ENCODE data around the gene HNF4A.

HNF4A gene

GRCh38 chr20:44310664-44311639 lies 44.5 kb upstream of the HNF4A start, which contains the start of gene FITM2 (continued):
- TF ChIP-seq EGR2 (tag by site-specific recombination; IDR thresholded peaks at IDR 0.05; ENCODE audit: low read depth) (peak; percentile 62; the same call in 1 of the 2 replicates), ZNF366 (tag by site-specific recombination; conservative IDR thresholded peaks at IDR 0.05) (peak; percentile 65; the same call in 1 of the 2 replicates), ZNF707 (tag by site-specific recombination; IDR thresholded peaks at IDR 0.05) (no peak), ZBTB26 (tag by site-specific recombination; optimal IDR thresholded peaks at IDR 0.05) (peak; percentile 96), ZBTB17 (tag by site-specific recombination; IDR thresholded peaks at IDR 0.05) (peak; percentile 97), SP3 (tag by site-specific recombination; IDR thresholded peaks at IDR 0.05) (peak; percentile 61; the same call in 1 of the 2 replicates), GLIS2 (tag by site-specific recombination; IDR thresholded peaks at IDR 0.05) (peak; percentile 40), KLF7 (tag by site-specific recombination; IDR thresholded peaks at IDR 0.05; ENCODE audit: borderline replicate concordance) (no peak), HIC1 (tag by site-specific recombination; IDR thresholded peaks at IDR 0.05) (peak; percentile 58; the same call in 1 of the 2 replicates), ZNF133 (tag by site-specific recombination; IDR thresholded peaks at IDR 0.05) (no peak), ZNF24 (tag by site-specific recombination; IDR thresholded peaks at IDR 0.05) (peak; percentile 74), ZNF341 (tag by site-specific recombination; IDR thresholded peaks at IDR 0.05; ENCODE audit: low read depth) (peak; percentile 62), ZBTB44 (tag by site-specific recombination; IDR thresholded peaks at IDR 0.05) (no peak), ZNF248 (tag by site-specific recombination; IDR thresholded peaks at IDR 0.05) (no peak), MEIS1 (CRISPR knock-in tag; IDR thresholded peaks at IDR 0.05; ENCODE audit: borderline replicate concordance) (no peak), GLIS1 (tag by site-specific recombination; IDR thresholded peaks at IDR 0.05) (peak; percentile 39; the same call in 1 of the 2 replicates), SP7 (tag by site-specific recombination; IDR thresholded peaks at IDR 0.05) (peak; percentile 90), ZNF132 (tag by site-specific recombination; IDR thresholded peaks at IDR 0.05; ENCODE audit: borderline replicate concordance) (no peak), ZNF658 (tag by site-specific recombination; IDR thresholded peaks at IDR 0.05) (no peak)
- TF ChIP-seq, protein P1, sequence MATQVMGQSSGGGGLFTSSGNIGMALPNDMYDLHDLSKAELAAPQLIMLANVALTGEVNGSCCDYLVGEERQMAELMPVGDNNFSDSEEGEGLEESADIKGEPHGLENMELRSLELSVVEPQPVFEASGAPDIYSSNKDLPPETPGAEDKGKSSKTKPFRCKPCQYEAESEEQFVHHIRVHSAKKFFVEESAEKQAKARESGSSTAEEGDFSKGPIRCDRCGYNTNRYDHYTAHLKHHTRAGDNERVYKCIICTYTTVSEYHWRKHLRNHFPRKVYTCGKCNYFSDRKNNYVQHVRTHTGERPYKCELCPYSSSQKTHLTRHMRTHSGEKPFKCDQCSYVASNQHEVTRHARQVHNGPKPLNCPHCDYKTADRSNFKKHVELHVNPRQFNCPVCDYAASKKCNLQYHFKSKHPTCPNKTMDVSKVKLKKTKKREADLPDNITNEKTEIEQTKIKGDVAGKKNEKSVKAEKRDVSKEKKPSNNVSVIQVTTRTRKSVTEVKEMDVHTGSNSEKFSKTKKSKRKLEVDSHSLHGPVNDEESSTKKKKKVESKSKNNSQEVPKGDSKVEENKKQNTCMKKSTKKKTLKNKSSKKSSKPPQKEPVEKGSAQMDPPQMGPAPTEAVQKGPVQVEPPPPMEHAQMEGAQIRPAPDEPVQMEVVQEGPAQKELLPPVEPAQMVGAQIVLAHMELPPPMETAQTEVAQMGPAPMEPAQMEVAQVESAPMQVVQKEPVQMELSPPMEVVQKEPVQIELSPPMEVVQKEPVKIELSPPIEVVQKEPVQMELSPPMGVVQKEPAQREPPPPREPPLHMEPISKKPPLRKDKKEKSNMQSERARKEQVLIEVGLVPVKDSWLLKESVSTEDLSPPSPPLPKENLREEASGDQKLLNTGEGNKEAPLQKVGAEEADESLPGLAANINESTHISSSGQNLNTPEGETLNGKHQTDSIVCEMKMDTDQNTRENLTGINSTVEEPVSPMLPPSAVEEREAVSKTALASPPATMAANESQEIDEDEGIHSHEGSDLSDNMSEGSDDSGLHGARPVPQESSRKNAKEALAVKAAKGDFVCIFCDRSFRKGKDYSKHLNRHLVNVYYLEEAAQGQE (tag by site-specific recombination; IDR thresholded peaks at IDR 0.05), result peak; percentile 61; the same call in 1 of the 2 replicates
- TF ChIP-seq, protein P2, sequence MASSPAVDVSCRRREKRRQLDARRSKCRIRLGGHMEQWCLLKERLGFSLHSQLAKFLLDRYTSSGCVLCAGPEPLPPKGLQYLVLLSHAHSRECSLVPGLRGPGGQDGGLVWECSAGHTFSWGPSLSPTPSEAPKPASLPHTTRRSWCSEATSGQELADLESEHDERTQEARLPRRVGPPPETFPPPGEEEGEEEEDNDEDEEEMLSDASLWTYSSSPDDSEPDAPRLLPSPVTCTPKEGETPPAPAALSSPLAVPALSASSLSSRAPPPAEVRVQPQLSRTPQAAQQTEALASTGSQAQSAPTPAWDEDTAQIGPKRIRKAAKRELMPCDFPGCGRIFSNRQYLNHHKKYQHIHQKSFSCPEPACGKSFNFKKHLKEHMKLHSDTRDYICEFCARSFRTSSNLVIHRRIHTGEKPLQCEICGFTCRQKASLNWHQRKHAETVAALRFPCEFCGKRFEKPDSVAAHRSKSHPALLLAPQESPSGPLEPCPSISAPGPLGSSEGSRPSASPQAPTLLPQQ (tag by site-specific recombination; IDR thresholded peaks at IDR 0.05), result peak; percentile 86
- TF ChIP-seq, protein P3, sequence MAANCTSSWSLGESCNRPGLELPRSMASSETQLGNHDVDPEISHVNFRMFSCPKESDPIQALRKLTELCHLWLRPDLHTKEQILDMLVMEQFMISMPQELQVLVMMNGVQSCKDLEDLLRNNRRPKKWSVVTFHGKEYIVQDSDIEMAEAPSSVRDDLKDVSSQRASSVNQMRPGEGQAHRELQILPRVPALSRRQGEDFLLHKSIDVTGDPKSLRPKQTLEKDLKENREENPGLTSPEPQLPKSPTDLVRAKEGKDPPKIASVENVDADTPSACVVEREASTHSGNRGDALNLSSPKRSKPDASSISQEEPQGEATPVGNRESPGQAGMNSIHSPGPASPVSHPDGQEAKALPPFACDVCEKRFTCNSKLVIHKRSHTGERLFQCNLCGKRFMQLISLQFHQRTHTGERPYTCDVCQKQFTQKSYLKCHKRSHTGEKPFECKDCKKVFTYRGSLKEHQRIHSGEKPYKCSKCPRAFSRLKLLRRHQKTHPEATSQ (tag by site-specific recombination; IDR thresholded peaks at IDR 0.05), result peak; percentile 88; the same call in 1 of the 2 replicates
- TF ChIP-seq, protein P4, sequence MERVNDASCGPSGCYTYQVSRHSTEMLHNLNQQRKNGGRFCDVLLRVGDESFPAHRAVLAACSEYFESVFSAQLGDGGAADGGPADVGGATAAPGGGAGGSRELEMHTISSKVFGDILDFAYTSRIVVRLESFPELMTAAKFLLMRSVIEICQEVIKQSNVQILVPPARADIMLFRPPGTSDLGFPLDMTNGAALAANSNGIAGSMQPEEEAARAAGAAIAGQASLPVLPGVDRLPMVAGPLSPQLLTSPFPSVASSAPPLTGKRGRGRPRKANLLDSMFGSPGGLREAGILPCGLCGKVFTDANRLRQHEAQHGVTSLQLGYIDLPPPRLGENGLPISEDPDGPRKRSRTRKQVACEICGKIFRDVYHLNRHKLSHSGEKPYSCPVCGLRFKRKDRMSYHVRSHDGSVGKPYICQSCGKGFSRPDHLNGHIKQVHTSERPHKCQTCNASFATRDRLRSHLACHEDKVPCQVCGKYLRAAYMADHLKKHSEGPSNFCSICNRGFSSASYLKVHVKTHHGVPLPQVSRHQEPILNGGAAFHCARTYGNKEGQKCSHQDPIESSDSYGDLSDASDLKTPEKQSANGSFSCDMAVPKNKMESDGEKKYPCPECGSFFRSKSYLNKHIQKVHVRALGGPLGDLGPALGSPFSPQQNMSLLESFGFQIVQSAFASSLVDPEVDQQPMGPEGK (tag by site-specific recombination; IDR thresholded peaks at IDR 0.05), result no peak
